PC-3 (cell line): ENCODE results near the gene TRPV5.

ENCODE experiments used
- CTCF ChIP-seq: fragments of 300-600 bp; sonication (generic); conservative IDR thresholded peaks from 2 replicates; pipeline ENCODE4 v1.5.1; 2017; ENCODE audit warnings: antibody characterized with exemption, low read depth, mild to moderate bottlenecking, low read length
- EZH2phosphoT487 ChIP-seq: fragments of 300-600 bp; sonication (generic); IDR thresholded peaks from 2 replicates; pipeline ENCODE4 v1.6.1; 2018; ENCODE audit warnings: mild to moderate bottlenecking, antibody characterized with exemption, low read length, borderline replicate concordance

- TF ChIP-seq CTCF, result peak; percentile 81
- TF ChIP-seq EZH2phosphoT487, result no peak
These were observed 67.0 kb downstream of the TRPV5 start for GRCh38 chr7:142866361-142867096.
